GM12892 (cell line): Measurements from ENCODE around the gene GSG1L.

Source experiments
- DNase-seq: peaks from one replicate; pipeline ENCODE4 v3.0.0; 2011; ENCODE audit not compliant: insufficient read length
- FAIRE-seq: peaks from 2 replicates; lab custom pipeline; 2011; peaks lifted over from hg19 to GRCh38; lab: Jason Lieb, UNC
- POLR2A ChIP-seq: IDR thresholded peaks from 2 replicates; pipeline ENCODE4 v1.6.1; 2011; ENCODE audit warnings: low read depth, low read length, control low read depth
- POLR2AphosphoS5 ChIP-seq: IDR thresholded peaks from 2 replicates; pipeline ENCODE4 v1.6.1; 2011; ENCODE audit warnings: low read depth, low read length, control low read depth
- TAF1 ChIP-seq: IDR thresholded peaks from 2 replicates; pipeline ENCODE4 v1.6.1; 2011; ENCODE audit warnings: low read depth, mild to moderate bottlenecking, control low read depth, low read length, borderline replicate concordance

GSG1L gene

GRCh38 chr16:27829975-27830374, 233.5 kb downstream of the GSG1L start:
- DNase-seq: no peak
- no peak for FAIRE-seq
- TF ChIP-seq POLR2A: no peak
- no peak for TF ChIP-seq TAF1
- TF ChIP-seq POLR2AphosphoS5: no peak

GRCh38 chr16:27828671-27829070, 234.8 kb downstream of the GSG1L start:
- TF ChIP-seq TAF1 (no peak), POLR2AphosphoS5 (no peak), POLR2A (no peak)
- FAIRE-seq (no peak), DNase-seq (no peak)

- no peak for DNase-seq
- FAIRE-seq: no peak
- TF ChIP-seq TAF1 (no peak), POLR2A (no peak), POLR2AphosphoS5 (no peak)
Measured at GRCh38 chr16:27827765-27828164, 235.7 kb downstream of the GSG1L start.

GRCh38 chr16:27826893-27827289, 236.6 kb downstream of the GSG1L start:
- no peak for DNase-seq
- no peak for FAIRE-seq
- TF ChIP-seq TAF1 (no peak), POLR2AphosphoS5 (no peak), POLR2A (no peak)

GRCh38 chr16:27826081-27826892, 237.2 kb downstream of the GSG1L start:
- no peak for FAIRE-seq
- DNase-seq: no peak
- TF ChIP-seq POLR2A (no peak), POLR2AphosphoS5 (no peak), TAF1 (no peak)

- no peak for TF ChIP-seq POLR2AphosphoS5
- TF ChIP-seq TAF1: no peak
- no peak for TF ChIP-seq POLR2A
- FAIRE-seq (no peak), DNase-seq (no peak)
Measured at GRCh38 chr16:27824786-27825185, 238.7 kb downstream of the GSG1L start.

- TF ChIP-seq POLR2AphosphoS5: no peak
- no peak for TF ChIP-seq POLR2A
- TF ChIP-seq TAF1: no peak
- FAIRE-seq (no peak), DNase-seq (no peak)
Measured at GRCh38 chr16:27824006-27824405, 239.5 kb downstream of the GSG1L start.

GRCh38 chr16:27823421-27823820, 240.1 kb downstream of the GSG1L start:
- TF ChIP-seq TAF1 (no peak), POLR2AphosphoS5 (no peak), POLR2A (no peak)
- DNase-seq: no peak
- FAIRE-seq: no peak

- no peak for FAIRE-seq
- no peak for DNase-seq
- TF ChIP-seq POLR2A (no peak), POLR2AphosphoS5 (no peak), TAF1 (no peak)
Measured at GRCh38 chr16:27822996-27823395, 240.5 kb downstream of the GSG1L start.

- TF ChIP-seq TAF1 (no peak), POLR2AphosphoS5 (no peak), POLR2A (no peak)
- FAIRE-seq (no peak), DNase-seq (no peak)
Measured at GRCh38 chr16:27822529-27822928, 241.0 kb downstream of the GSG1L start.

GRCh38 chr16:27820646-27821345, 242.7 kb downstream of the GSG1L start:
- no peak for DNase-seq
- FAIRE-seq: no peak
- no peak for TF ChIP-seq TAF1
- no peak for TF ChIP-seq POLR2AphosphoS5
- no peak for TF ChIP-seq POLR2A

GRCh38 chr16:27819881-27820610, 243.5 kb downstream of the GSG1L start:
- TF ChIP-seq POLR2AphosphoS5: no peak
- no peak for TF ChIP-seq TAF1
- no peak for TF ChIP-seq POLR2A
- DNase-seq: no peak
- no peak for FAIRE-seq
